Measurements from ENCODE around the gene PDRG1. TPM values are rescaled to one million over a fixed set of nuclear protein-coding genes. Genes with fewer than 3 reads are reported as not detected.

Gene PDRG1
- polyA plus RNA-seq, 1 donor from 2014 or later, result 50.6 TPM

DNA sequence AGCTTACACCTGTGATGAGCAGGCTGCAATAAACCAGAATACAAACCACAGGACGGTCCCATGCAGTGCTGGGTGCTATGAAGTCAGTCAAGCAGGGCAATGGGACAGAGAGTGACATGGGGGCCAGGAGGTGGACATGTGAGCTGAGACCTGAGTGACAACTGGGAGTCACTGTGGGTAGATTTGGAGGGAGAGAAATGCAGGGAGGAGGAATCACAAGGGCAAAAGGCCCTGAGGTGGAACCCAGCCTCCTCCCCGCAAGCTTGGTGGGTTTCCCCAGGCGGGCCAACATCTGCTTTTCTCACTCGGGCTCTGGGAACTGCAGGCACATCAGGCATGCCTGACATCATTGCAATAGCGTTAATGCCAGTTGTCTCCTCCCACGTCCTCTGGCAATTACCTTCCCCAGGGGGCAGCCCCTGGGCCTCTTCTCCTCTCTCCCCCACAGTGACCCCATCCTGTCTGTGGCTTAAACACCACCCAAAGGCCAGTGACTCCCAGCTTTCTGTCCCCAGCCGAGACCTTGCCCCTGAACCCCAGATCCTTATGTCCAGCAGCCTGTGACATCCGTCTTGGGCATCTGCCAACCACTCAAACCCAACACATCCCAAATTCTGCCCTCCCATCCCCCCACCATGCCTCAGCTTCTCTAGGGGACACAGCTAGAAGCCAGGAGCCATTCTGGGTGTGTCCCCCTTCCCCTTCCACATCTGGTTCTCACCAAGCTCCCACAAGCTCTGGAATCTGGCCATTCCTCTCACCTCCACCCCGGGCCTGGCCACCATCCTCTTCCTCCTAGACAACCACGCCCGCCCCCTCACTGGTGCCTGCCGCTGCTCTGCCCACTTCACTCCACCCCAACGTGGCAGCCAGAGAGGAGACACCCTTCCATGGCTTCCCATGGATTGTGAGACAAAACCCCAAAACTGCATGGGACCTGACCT lies 28.2 kb downstream of the PDRG1 start:
- no peaks in the 10 kb centered on the region for H3K9me3 ChIP-seq (ENCODE audit: low read length)
- TF ChIP-seq POLR2AphosphoS5 (IDR thresholded peaks at IDR 0.05), result no peak
- no peak for TF ChIP-seq RAD21 (conservative IDR thresholded peaks at IDR 0.05)
- TF ChIP-seq, protein P1, sequence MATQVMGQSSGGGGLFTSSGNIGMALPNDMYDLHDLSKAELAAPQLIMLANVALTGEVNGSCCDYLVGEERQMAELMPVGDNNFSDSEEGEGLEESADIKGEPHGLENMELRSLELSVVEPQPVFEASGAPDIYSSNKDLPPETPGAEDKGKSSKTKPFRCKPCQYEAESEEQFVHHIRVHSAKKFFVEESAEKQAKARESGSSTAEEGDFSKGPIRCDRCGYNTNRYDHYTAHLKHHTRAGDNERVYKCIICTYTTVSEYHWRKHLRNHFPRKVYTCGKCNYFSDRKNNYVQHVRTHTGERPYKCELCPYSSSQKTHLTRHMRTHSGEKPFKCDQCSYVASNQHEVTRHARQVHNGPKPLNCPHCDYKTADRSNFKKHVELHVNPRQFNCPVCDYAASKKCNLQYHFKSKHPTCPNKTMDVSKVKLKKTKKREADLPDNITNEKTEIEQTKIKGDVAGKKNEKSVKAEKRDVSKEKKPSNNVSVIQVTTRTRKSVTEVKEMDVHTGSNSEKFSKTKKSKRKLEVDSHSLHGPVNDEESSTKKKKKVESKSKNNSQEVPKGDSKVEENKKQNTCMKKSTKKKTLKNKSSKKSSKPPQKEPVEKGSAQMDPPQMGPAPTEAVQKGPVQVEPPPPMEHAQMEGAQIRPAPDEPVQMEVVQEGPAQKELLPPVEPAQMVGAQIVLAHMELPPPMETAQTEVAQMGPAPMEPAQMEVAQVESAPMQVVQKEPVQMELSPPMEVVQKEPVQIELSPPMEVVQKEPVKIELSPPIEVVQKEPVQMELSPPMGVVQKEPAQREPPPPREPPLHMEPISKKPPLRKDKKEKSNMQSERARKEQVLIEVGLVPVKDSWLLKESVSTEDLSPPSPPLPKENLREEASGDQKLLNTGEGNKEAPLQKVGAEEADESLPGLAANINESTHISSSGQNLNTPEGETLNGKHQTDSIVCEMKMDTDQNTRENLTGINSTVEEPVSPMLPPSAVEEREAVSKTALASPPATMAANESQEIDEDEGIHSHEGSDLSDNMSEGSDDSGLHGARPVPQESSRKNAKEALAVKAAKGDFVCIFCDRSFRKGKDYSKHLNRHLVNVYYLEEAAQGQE (IDR thresholded peaks at IDR 0.05; ENCODE audit: borderline replicate concordance), result no peak
- no peak for TF ChIP-seq MXI1 (conservative IDR thresholded peaks at IDR 0.05; ENCODE audit: poor library complexity, severe bottlenecking)
- TF ChIP-seq EP300 (conservative IDR thresholded peaks at IDR 0.05; ENCODE audit: poor library complexity, severe bottlenecking), result no peak
- no peaks in the 10 kb centered on the region for H3F3A ChIP-seq (ENCODE audit: insufficient read depth, low read length, poor library complexity, severe bottlenecking)
- no peaks in the 10 kb centered on the region for H3K27me3 ChIP-seq (ENCODE audit: insufficient read depth, low read depth, low read length)
- H3K9me2 ChIP-seq (ENCODE audit: insufficient read depth, low read length), result no peaks in the 10 kb centered on the region
- H3K27ac ChIP-seq (ENCODE audit: low read length), result no peak overlapping the region
- H3K4me3 ChIP-seq (ENCODE audit: low read length), result no peak overlapping the region
- H3K9ac ChIP-seq (ENCODE audit: low read length), result no peak overlapping the region
- no peak overlapping the region for H2AFZ ChIP-seq (ENCODE audit: low read depth, low read length)
- no peaks in the 10 kb centered on the region for H3K36me3 ChIP-seq (ENCODE audit: insufficient read depth, low read length)
- no peaks in the 10 kb centered on the region for H4K20me1 ChIP-seq (ENCODE audit: insufficient read depth)
- H3K4me2 ChIP-seq (ENCODE audit: low read length), result no peak overlapping the region
- no peaks in the 10 kb centered on the region for H3K79me2 ChIP-seq (replicated peaks; ENCODE audit: insufficient read depth, low read length)

DNA sequence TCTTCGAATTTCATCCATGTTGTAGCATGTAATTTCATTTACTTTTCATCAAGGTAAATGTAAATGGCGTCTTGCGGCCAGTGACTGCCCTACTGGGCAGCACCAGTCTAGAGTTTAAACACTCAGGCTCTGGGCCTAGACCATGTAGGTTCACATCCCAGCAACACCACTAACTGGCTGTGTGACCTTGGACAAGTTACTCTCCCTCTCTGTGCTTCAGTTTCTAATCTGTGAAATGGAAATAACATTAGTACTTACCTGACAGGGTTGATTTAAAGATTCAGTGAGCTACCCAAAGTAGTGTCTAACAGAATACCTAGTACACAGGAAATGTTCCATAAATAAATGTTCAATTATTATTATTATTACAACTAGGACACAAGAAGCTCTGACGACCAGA lies 29.3 kb downstream of the PDRG1 start:
- H3K27me3 ChIP-seq (ENCODE audit: insufficient read depth, low read depth, low read length), result no peaks in the 10 kb centered on the region
- no peak overlapping the region for H2AFZ ChIP-seq (ENCODE audit: low read depth, low read length)
- H3K79me2 ChIP-seq (replicated peaks; ENCODE audit: insufficient read depth, low read length), result no peaks in the 10 kb centered on the region
- H3K9ac ChIP-seq (ENCODE audit: low read length), result no peak overlapping the region
- no peak overlapping the region for H3K27ac ChIP-seq (ENCODE audit: low read length)
- TF ChIP-seq, protein P2, sequence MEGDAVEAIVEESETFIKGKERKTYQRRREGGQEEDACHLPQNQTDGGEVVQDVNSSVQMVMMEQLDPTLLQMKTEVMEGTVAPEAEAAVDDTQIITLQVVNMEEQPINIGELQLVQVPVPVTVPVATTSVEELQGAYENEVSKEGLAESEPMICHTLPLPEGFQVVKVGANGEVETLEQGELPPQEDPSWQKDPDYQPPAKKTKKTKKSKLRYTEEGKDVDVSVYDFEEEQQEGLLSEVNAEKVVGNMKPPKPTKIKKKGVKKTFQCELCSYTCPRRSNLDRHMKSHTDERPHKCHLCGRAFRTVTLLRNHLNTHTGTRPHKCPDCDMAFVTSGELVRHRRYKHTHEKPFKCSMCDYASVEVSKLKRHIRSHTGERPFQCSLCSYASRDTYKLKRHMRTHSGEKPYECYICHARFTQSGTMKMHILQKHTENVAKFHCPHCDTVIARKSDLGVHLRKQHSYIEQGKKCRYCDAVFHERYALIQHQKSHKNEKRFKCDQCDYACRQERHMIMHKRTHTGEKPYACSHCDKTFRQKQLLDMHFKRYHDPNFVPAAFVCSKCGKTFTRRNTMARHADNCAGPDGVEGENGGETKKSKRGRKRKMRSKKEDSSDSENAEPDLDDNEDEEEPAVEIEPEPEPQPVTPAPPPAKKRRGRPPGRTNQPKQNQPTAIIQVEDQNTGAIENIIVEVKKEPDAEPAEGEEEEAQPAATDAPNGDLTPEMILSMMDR (IDR thresholded peaks at IDR 0.05; ENCODE audit: poor library complexity, severe bottlenecking), result no peak
- TF ChIP-seq EP300 (conservative IDR thresholded peaks at IDR 0.05; ENCODE audit: poor library complexity, severe bottlenecking) (no peak), POLR2AphosphoS5 (IDR thresholded peaks at IDR 0.05) (no peak), SMC3 (conservative IDR thresholded peaks at IDR 0.05; ENCODE audit: poor library complexity) (no peak), EZH2 (IDR thresholded peaks at IDR 0.05; ENCODE audit: borderline replicate concordance, insufficient read depth, low read length, poor library complexity, severe bottlenecking) (no peak), MXI1 (conservative IDR thresholded peaks at IDR 0.05; ENCODE audit: poor library complexity, severe bottlenecking) (no peak), RAD21 (conservative IDR thresholded peaks at IDR 0.05) (no peak), TAF1 (IDR thresholded peaks at IDR 0.05; ENCODE audit: low read depth) (no peak)
- TF ChIP-seq, protein P1 (IDR thresholded peaks at IDR 0.05; ENCODE audit: borderline replicate concordance), result no peak
- no peaks in the 10 kb centered on the region for H4K20me1 ChIP-seq (ENCODE audit: insufficient read depth)
- H3K4me2 ChIP-seq (ENCODE audit: low read length), result no peak overlapping the region
- H3F3A ChIP-seq (ENCODE audit: insufficient read depth, low read length, poor library complexity, severe bottlenecking), result no peaks in the 10 kb centered on the region
- no peaks in the 10 kb centered on the region for H3K36me3 ChIP-seq (ENCODE audit: insufficient read depth, low read length)
- no peaks in the 10 kb centered on the region for H3K9me3 ChIP-seq (ENCODE audit: low read length)
- H3K4me3 ChIP-seq (ENCODE audit: low read length), result no peak overlapping the region
- H3K9me2 ChIP-seq (ENCODE audit: insufficient read depth, low read length), result no peaks in the 10 kb centered on the region
